K562 (cell line): ENCODE data around the gene ME3. TPM values are rescaled to one million over a fixed set of nuclear protein-coding genes. Genes with fewer than 3 reads are reported as not detected.

Experiments used
- ATAC-seq: fragments of 200-7000 bp; cut with Tn5 transposase; 3 replicates; pipeline ENCODE4 v1.9.1; 2020; ENCODE audit warnings: moderate library complexity
- BruUV-seq: library from RNA; stranded (reverse); fragments of 400-500 nt; replicated peaks from 2 replicates; lab custom pipeline; 2021; lab: Mats Ljungman, UMichigan
- CTCF ChIA-PET: fragments of 300-600 bp; formaldehyde crosslinking; extraction: SDS; loops from one replicate; lab custom pipeline; 2021; ENCODE audit warnings: low intra/inter-chr PET ratio; lab: Yijun Ruan, JAX
- POLR2A ChIA-PET: fragments of 300-600, 350-650 bp; sonication (Branson Sonifier 250); formaldehyde crosslinking; extraction: SDS; loops from one replicate; lab custom pipeline; 2021; ENCODE audit warnings: antibody characterized with exemption, inconsistent platforms; lab: Yijun Ruan, JAX
- DNase-seq, 4 experiments: peaks; one replicate each; pipeline versions ENCODE4 v3.0.0 to v3.0.0-alpha.2; 2011 to 2018; ENCODE audit warnings: low spot score in 3 of 4, mixed read lengths in 3 of 4; ENCODE audit errors: extremely low read depth in 1 of 4
- FAIRE-seq: peaks from 2 replicates; lab custom pipeline; 2011; peaks lifted over from hg19 to GRCh38; lab: Jason Lieb, UNC
- H2AFZ ChIP-seq: 2 replicates; pipeline ENCODE4 v1.6.0; 2011; ENCODE audit warnings: low read depth, low read length, control low read depth, inconsistent platforms
- H3K27ac ChIP-seq: fragments of 200-600 bp; 3 replicates; pipeline ENCODE4 v1.8.0; 2011; ENCODE audit warnings: low read depth, mild to moderate bottlenecking, control low read depth, inconsistent platforms, low read length, moderate library complexity, mixed read lengths; ENCODE audit errors: extremely low read depth
- H3K27me3 ChIP-seq, 2 experiments: fragments of 300-600 bp in 1 of 2; 2 replicates in 1 of 2; 3 replicates in 1 of 2; pipeline versions ENCODE4 v1.6.0 to v1.8.0; 2011; ENCODE audit warnings: inconsistent platforms in 2 of 2, low read length in 2 of 2, mild to moderate bottlenecking in 1 of 2, mixed read lengths in 1 of 2, moderate library complexity in 1 of 2; ENCODE audit not compliant: control insufficient read depth in 2 of 2, insufficient read depth in 2 of 2
- H3K36me3 ChIP-seq: fragments of 300-600 bp; 3 replicates; pipeline ENCODE4 v1.8.0; 2011; ENCODE audit warnings: mild to moderate bottlenecking, low read length, inconsistent platforms; ENCODE audit not compliant: control insufficient read depth, insufficient read depth
- H3K4me1 ChIP-seq, 2 experiments: fragments of 200-600 bp in 1 of 2; replicated peaks in 1 of 2; 2 replicates in 1 of 2; 3 replicates in 1 of 2; pipeline versions ENCODE4 v1.5.1 to v1.8.0; 2011; ENCODE audit warnings: inconsistent platforms in 2 of 2, low read length in 2 of 2, mild to moderate bottlenecking in 1 of 2, mixed read lengths in 1 of 2, moderate library complexity in 1 of 2; ENCODE audit not compliant: control insufficient read depth in 2 of 2, insufficient read depth in 2 of 2
- H3K4me2 ChIP-seq: 2 replicates; pipeline ENCODE4 v1.6.1; 2011; ENCODE audit warnings: low read length, control low read depth, inconsistent platforms, mixed read lengths; ENCODE audit not compliant: insufficient read depth
- H3K4me3 ChIP-seq: fragments of 200-600 bp; sonication (generic), shearing (Covaris generic); 2 replicates; pipeline ENCODE4 v1.5.1; 2016; ENCODE audit warnings: control low read depth, inconsistent platforms
- H3K79me2 ChIP-seq: fragments of 200-600 bp; 3 replicates; pipeline ENCODE4 v1.8.0; 2011; ENCODE audit warnings: low read length, inconsistent platforms; ENCODE audit not compliant: control insufficient read depth, insufficient read depth
- H3K9ac ChIP-seq, 2 experiments: 2 replicates each; pipeline versions ENCODE4 v1.6.0 to v1.6.1; 2011; ENCODE audit warnings: low read depth in 2 of 2, low read length in 2 of 2, control low read depth in 1 of 2, inconsistent platforms in 1 of 2, mild to moderate bottlenecking in 1 of 2, mixed read lengths in 1 of 2; ENCODE audit not compliant: insufficient read depth in 1 of 2
- H3K9me1 ChIP-seq: one replicate; pipeline ENCODE4 v1.6.0; 2011; ENCODE audit warnings: inconsistent platforms, mild to moderate bottlenecking, low read length, moderate library complexity; ENCODE audit not compliant: control insufficient read depth, insufficient read depth
- H3K9me3 ChIP-seq: replicated peaks from 2 replicates; pipeline ENCODE4 v1.5.1; 2011; ENCODE audit warnings: low read depth, low read length, inconsistent platforms; ENCODE audit not compliant: control insufficient read depth, insufficient read depth
- H4K20me1 ChIP-seq: replicated peaks from 2 replicates; pipeline ENCODE4 v1.6.1; 2011; ENCODE audit warnings: low read length, inconsistent platforms, mixed read lengths; ENCODE audit not compliant: control insufficient read depth, insufficient read depth
- ADNP ChIP-seq: fragments of 200-800 bp; sonication (Bioruptor generic); IDR thresholded peaks from 2 replicates; pipeline ENCODE4 v1.6.1; 2016; ENCODE audit warnings: missing genetic modification characterization, missing compliant biosample characterization
- ASH1L ChIP-seq: fragments of 450-650 bp; IDR thresholded peaks from 2 replicates; pipeline ENCODE4 v1.6.1; 2018; ENCODE audit warnings: borderline replicate concordance, mild to moderate bottlenecking, low read depth; ENCODE audit not compliant: partially characterized antibody
- BCOR ChIP-seq: fragments of 450-650 bp; IDR thresholded peaks from 2 replicates; pipeline ENCODE4 v1.6.1; 2016
- C11orf30 ChIP-seq: fragments of 450-650 bp; IDR thresholded peaks from 2 replicates; pipeline ENCODE4 v1.6.1; 2016; ENCODE audit warnings: low read depth, mild to moderate bottlenecking
- CCNT2 ChIP-seq: IDR thresholded peaks from 2 replicates; pipeline ENCODE4 v1.6.1; 2011; ENCODE audit warnings: borderline replicate concordance, low read depth, mild to moderate bottlenecking, moderate library complexity, mixed read lengths, low read length; ENCODE audit not compliant: insufficient read length; ENCODE audit errors: extremely low read depth
- ERF ChIP-seq: fragments of 450-650 bp; formaldehyde crosslinking; IDR thresholded peaks from 2 replicates; pipeline ENCODE4 v1.4.0; 2020; ENCODE audit warnings: mild to moderate bottlenecking, mixed read lengths
- ESRRB ChIP-seq: fragments of 250-450 bp; sonication (Bioruptor Pico); IDR thresholded peaks from 2 replicates; pipeline ENCODE4 v1.5.0; 2020; ENCODE audit warnings: mild to moderate bottlenecking, moderate library complexity, borderline replicate concordance
- GATAD2B ChIP-seq: fragments of 450-650 bp; IDR thresholded peaks from 2 replicates; pipeline ENCODE4 v1.6.1; 2017; ENCODE audit warnings: mild to moderate bottlenecking, borderline replicate concordance
- KDM1A ChIP-seq, 2 experiments: fragments of 450-650 bp; IDR thresholded peaks; 2 replicates each; pipeline ENCODE4 v1.6.1; 2016; ENCODE audit warnings: mild to moderate bottlenecking in 2 of 2
- NFE2 ChIP-seq: IDR thresholded peaks from 2 replicates; pipeline ENCODE4 v1.6.1; 2014; ENCODE audit warnings: antibody characterized with exemption, low read depth
- PHF20 ChIP-seq: fragments of 450-650 bp; IDR thresholded peaks from 2 replicates; pipeline ENCODE4 v1.6.1; 2018; ENCODE audit not compliant: partially characterized antibody
- POLR2H ChIP-seq: IDR thresholded peaks from 2 replicates; pipeline ENCODE4 v1.6.1; 2016; ENCODE audit warnings: missing genetic modification characterization, low read depth, mild to moderate bottlenecking, control low read depth, missing compliant biosample characterization, moderate library complexity
- SAFB ChIP-seq: fragments of 200-400 bp; formaldehyde crosslinking; IDR thresholded peaks from 2 replicates; pipeline ENCODE4 v1.6.1; 2017; ENCODE audit warnings: low read depth, low read length, borderline replicate concordance
- SPI1 ChIP-seq: IDR thresholded peaks from 2 replicates; pipeline ENCODE4 v1.6.1; 2011; ENCODE audit warnings: low read depth, low read length, control low read depth, borderline replicate concordance
- STAG1 ChIP-seq: sonication (generic); formaldehyde crosslinking; IDR thresholded peaks from 2 replicates; pipeline ENCODE4 v1.5.0; 2020; ENCODE audit warnings: missing genetic modification reagents, borderline replicate concordance
- ZNF316 ChIP-seq: fragments of 450-650 bp; IDR thresholded peaks from 2 replicates; pipeline ENCODE4 v1.6.1; 2016
- ZNF77 ChIP-seq: fragments of 250-450 bp; sonication (Bioruptor Pico); IDR thresholded peaks from 2 replicates; pipeline ENCODE4 v1.5.0; 2020
- WGBS: fragments of 100-300 bp; shearing (Covaris generic); methylation state at CpG from one replicate; pipeline ENCODE4 v1.1.6; 2016; ENCODE audit warnings: low coverage, mixed read lengths; ENCODE audit not compliant: insufficient coverage; ENCODE audit errors: missing lambda C conversion rate; 5-methylcytosine and 5-hydroxymethylcytosine counted together
- in situ Hi-C: fragments of 300-500 bp; cut with MboI; formaldehyde crosslinking; loops from 4 replicates; pipeline ENCODE4 v1.15.0; 2018; ENCODE audit warnings: inconsistent platforms, mixed read lengths
- intact Hi-C: fragments of 100-400 bp; cut with micrococcal nuclease; formaldehyde crosslinking; loops from 2 replicates; pipeline ENCODE4 v1.14.2; 2022
- polyA plus RNA-seq, 8 experiments: library from polyadenylated mRNA; depleted of rRNA in 4 of 8; stranded (reverse) in 5 of 8; unstranded in 3 of 8; fragments of >200 nt; fragmentation: Nextera tagmentation in 2 of 8; fragmentation: Illumina TruSeq in 1 of 8; extraction: Ambion mirVana in 2 of 8; extraction: Trizol in 1 of 8; gene quantifications; 2 replicates each; pipeline versions ENCODE4 v1.2.1 to v1.2.3, GENCODE V29; 2011 to 2014; ENCODE audit warnings: inconsistent platforms in 1 of 8, missing spikeins in 1 of 8
- total RNA-seq, 7 experiments: library from RNA; depleted of rRNA in 6 of 7; stranded (reverse); fragments of >200 nt in 6 of 7; fragmentation: Illumina TruSeq in 2 of 7; extraction: Trizol in 2 of 7; gene quantifications; 2 replicates each; pipeline versions ENCODE4 v1.2.1 to v1.2.3, GENCODE V29; 2011 to 2021; ENCODE audit warnings: low replicate concordance in 1 of 7
- TF ChIP-seq, protein P1 (sequence below): sonication (generic); formaldehyde crosslinking; IDR thresholded peaks from 2 replicates; pipeline ENCODE4 v1.8.0; 2022; ENCODE audit warnings: mild to moderate bottlenecking, missing genetic modification reagents

The ME3 gene
- total and polyA plus RNA-seq, 9 of the 15 experiments (the other 6 are each of a cell fraction or from before 2014, with no cell fraction given): not detected

DNA sequence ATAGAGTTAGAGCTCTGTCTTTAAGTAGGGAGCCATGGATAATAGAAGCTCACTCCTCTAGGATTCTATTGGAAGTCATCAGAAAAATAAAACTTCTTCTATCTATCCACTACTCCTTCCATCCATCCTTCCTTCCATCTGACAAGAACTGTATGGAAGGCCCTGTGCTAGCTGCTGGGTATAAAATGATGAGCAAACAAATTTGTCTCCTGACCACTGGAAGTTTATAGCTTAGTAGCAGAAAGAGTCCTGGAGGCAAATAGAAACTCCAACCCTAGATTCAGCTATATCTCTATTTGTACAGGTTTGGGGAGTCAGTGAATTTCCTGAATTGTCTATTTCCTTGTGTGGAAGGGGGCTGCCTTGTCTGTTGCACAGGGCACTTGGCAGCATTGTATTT lies 136.6 kb downstream of the ME3 start:
- no peaks in the 10 kb centered on the region for H3K9me3 ChIP-seq
- H3K9me1 ChIP-seq: no peaks in the 10 kb centered on the region
- H3K9ac ChIP-seq: no peak overlapping the region
- ATAC-seq (no peak), FAIRE-seq (no peak), DNase-seq (no peak)
- ChIA-PET POLR2A (no interaction called here), CTCF (no interaction called here)
- H3K36me3 ChIP-seq: no peaks in the 10 kb centered on the region
- H4K20me1 ChIP-seq: no peaks in the 10 kb centered on the region
- H3K79me2 ChIP-seq: no peaks in the 10 kb centered on the region
- peaks cover 0 to 3% of the 10 kb centered on the region in 2 experiments; a peak in 2 of 5 replicates for H3K27me3 ChIP-seq
- no peak overlapping the region for H2AFZ ChIP-seq
- H3K4me1 ChIP-seq: no peaks in the 10 kb centered on the region
- no peak overlapping the region for H3K4me3 ChIP-seq
- no peak overlapping the region for H3K27ac ChIP-seq
- in situ Hi-C loops: no loop called here
- intact Hi-C loops: no loop called here
- H3K4me2 ChIP-seq: no peak overlapping the region
- BruUV-seq: no TSS peak
- TF ChIP-seq POLR2H (tag): no peak
- no peak for TF ChIP-seq GATAD2B
- TF ChIP-seq ZNF316: peak; percentile 54
- TF ChIP-seq C11orf30: peak; percentile 40; the same call in 1 of the 2 replicates
- TF ChIP-seq, all 486 proteins: peak for 2

- in situ Hi-C loops (no loop called here), intact Hi-C loops (no loop called here)
- Histone ChIP-seq H4K20me1 (no peaks in the 10 kb centered on the region), H3K9me1 (no peaks in the 10 kb centered on the region), H3K27me3 (no peaks in the 10 kb centered on the region), H2AFZ (no peak overlapping the region), H3K36me3 (no peaks in the 10 kb centered on the region), H3K79me2 (no peaks in the 10 kb centered on the region), H3K4me3 (no peak overlapping the region), H3K4me1 (peaks cover 3 to 25% of the 10 kb centered on the region in 2 experiments; a peak in 3 of 5 replicates), H3K9me3 (no peaks in the 10 kb centered on the region), H3K9ac (no peak overlapping the region), H3K27ac (no peak overlapping the region), H3K4me2 (no peak overlapping the region)
- POLR2A ChIA-PET: no interaction called here
- DNase-seq: no peak
- FAIRE-seq: no peak
- no peak for ATAC-seq
- CTCF ChIA-PET: no interaction called here
- BruUV-seq: no TSS peak
- WGBS: 65% methylated on average over 2 of the region's 2 CpGs
- TF ChIP-seq STAG1 (no peak), KDM1A (IDR thresholded peaks at IDR 0.05) (peak; percentile 54 to 75; a peak in 3 of 4 replicates), ADNP (peak; percentile 84), SAFB (no peak), NFE2 (no peak), ASH1L (no peak), SPI1 (no peak), CCNT2 (no peak), ERF (CRISPR knock-in tag) (no peak), PHF20 (peak; percentile 42), ESRRB (no peak), BCOR (peak; percentile 71; the same call in 1 of the 2 replicates), ZNF77 (CRISPR knock-in tag) (no peak)
- TF ChIP-seq, protein P1, sequence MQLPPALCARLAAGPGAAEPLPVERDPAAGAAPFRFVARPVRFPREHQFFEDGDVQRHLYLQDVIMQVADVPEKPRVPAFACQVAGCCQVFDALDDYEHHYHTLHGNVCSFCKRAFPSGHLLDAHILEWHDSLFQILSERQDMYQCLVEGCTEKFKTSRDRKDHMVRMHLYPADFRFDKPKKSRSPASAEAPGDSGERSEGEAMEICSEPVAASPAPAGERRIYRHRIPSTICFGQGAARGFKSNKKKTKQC (CRISPR knock-in tag): no peak
Observed at GRCh38 chr11:86524620-86525352, 147.6 kb downstream of the ME3 start.
